Left cardiac atrium (tissue), 4 donors: ENCODE results near the gene GYG1. TPM values are rescaled to one million over a fixed set of nuclear protein-coding genes. Genes with fewer than 3 reads are reported as not detected.
A peak's percentile ranks its signal among the peaks of the same experiment; 100 is the strongest.

Source experiments
- ATAC-seq, 2 donors: fragments of 200-7000 bp; cut with Tn5 transposase; one replicate each; pipeline ENCODE4 v1.9.1; 2020; ENCODE audit warnings: mild to moderate bottlenecking in 2 of 2, moderate library complexity in 2 of 2
- DNase-seq: peaks from one replicate; pipeline ENCODE4 v3.0.0-alpha.2; 2020
- intact Hi-C, 2 donors: fragments of 100-400 bp; cut with DNase I; formaldehyde crosslinking; loops; one replicate each; pipeline versions ENCODE4 v1.14.1 to v1.15.1; 2022 to 2023
- total RNA-seq, 2 donors: library from RNA; stranded (reverse); fragmentation: NEBNext Ultra II Directional; extraction: Animal tissue kit (Norgen Biotek cat#: 25700); gene quantifications; one replicate each; pipeline ENCODE4 v1.2.1, GENCODE V29; 2021
- donor health status: DM: no; HTN: yes; CAD: no.
- donor health status: DM: no; HTN: yes; CAD: no; lungs with severe emphysema.
- donor health status: DM: yes; HTN: yes; CAD: no.
- donor health status: Dilated cardiomyopathy.

GYG1 gene
- total RNA-seq, 2 donors from 2014 or later: 104 to 125 TPM

- no peak for DNase-seq
- intact Hi-C loops: no loop called here
- ATAC-seq: peak; percentile 18 to 57
Measured at GRCh38 chr3:149010504-149010951, 19.2 kb downstream of the GYG1 start.

GRCh38 chr3:149010966-149011365 is 19.6 kb downstream of the GYG1 start:
- DNase-seq: no peak
- no peak for ATAC-seq
- intact Hi-C loops: no loop called here

DNA sequence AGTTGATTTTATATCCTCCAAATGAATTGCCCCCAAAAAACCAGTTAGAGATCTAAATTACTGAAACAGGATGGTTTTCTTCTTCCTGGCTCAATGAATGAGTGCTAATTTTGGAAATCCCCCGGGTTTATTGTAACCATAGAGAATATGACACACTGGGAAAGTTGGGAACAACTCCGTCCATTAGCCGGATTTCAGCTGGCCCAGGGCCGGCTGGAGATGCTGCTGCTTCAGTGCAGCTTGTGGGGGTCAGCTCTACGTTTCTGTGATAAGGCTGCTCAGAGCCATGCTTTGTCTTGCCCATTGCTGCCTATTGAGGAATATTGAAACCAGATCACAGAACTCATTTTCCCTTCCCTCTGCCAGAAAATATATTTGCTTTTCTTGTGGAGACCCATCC is 20.3 kb downstream of the GYG1 start:
- intact Hi-C loops: no loop called here
- ATAC-seq: peak; percentile 32 to 62
- peak; percentile 30 for DNase-seq

GRCh38 chr3:149013726-149014125 is 22.4 kb downstream of the GYG1 start:
- no peak for DNase-seq
- intact Hi-C loops: no loop called here
- ATAC-seq: no peak

DNA sequence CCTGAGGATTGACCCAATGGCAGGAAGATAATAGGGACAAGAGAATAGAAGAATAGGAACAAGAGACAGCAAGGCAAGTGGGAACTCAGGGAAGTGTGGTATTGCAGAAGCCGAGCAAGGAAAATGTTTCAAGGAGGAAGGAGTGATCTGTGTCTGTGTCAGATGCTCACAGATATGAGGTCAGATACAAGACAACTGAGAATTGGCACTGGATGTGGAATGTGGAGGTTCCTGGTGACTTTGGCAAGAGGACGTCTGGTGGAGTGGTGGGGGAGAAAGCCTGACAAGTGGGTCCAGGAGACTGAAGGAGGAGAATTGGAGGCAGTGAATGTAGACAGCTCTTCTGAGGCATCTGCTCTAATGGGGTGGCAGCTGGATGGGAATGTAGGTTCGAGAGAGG is 24.1 kb downstream of the GYG1 start:
- ATAC-seq: no peak
- intact Hi-C loops: no loop called here
- no peak for DNase-seq

- ATAC-seq (no peak), DNase-seq (no peak)
- intact Hi-C loops: no loop called here
Measured at GRCh38 chr3:149016242-149016641, 24.9 kb downstream of the GYG1 start.

DNA sequence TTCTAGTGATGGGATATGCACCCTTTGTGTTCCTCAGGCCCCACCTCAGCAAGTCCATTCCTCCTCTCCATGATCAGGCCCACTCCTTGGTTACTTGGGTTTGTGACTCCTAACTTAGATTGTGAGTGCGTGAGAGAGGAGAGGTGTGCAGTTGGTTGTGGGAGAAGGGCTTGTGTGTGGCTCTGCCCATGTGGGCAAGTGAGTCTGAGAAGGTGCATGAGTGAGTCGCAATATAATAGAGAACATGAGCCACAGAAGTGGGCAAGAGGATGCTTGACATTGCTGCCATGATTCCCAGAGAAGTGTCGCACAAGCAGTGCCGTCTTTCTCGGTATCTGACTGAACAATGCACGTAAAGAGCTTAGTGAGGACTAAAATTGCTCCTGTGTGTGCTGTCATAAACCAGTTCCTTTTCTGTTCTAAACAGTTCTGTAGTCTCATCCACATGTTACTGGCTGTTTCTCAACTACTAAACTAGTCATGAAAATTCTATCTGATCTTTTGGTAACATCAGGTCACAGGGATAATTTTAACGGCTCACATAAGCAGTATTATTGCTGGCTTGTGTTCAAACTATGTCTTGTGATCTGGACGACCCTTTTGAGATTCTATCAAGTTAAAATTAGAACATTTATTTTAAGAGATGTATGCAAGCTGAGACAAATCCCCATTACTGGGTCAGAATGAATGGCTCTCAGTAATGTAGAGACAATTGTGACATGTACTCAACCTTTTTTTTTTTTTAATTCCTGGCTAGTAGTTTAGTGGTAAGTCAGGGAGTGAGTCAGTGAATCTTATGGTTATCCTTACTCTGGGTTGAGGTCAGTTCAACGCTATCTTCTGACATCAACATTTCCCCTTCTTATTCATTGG is 25.6 kb downstream of the GYG1 start:
- peak; percentile 51 to 63 for ATAC-seq
- intact Hi-C loops: no loop called here

GRCh38 chr3:149018247-149018646 is 26.9 kb downstream of the GYG1 start:
- intact Hi-C loops: no loop called here
- DNase-seq (no peak), ATAC-seq (peak in 1 of 2 donors; percentile 12)

More for the DNA sequence above, 25.6 kb downstream of the GYG1 start:
- no peak for DNase-seq

DNA sequence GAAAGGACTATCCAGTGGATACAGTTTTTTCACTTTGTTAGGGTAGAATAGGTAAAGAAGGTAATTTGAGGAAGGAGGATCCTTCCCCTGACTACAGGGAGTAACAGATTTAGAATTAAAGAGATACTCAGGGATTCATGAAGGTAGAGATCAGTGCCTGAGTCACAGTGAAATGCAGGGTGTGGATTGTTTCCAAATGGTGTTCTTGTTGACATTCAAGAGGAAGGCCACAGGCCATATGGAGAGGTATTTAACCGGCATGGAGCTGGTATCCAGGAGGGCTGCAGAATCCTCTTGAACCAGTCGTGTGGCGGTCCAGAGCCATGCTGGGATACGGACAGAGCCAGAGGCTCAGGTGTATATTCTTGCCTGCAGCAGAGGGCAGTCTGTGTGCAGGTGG is 28.2 kb downstream of the GYG1 start:
- no peak for ATAC-seq
- intact Hi-C loops: no loop called here
- DNase-seq: no peak

GRCh38 chr3:149020196-149020838 is 29.0 kb downstream of the GYG1 start:
- ATAC-seq: peak; percentile 42 to 54
- DNase-seq: no peak
- intact Hi-C loops: loop anchor here in 1 of 2 donors (5.0 kb wide), 1 partner anchor 63 kb away; no protein-coding TSS in a partner anchor

GRCh38 chr3:149020839-149021252 is 29.5 kb downstream of the GYG1 start:
- intact Hi-C loops: loop anchor here in 1 of 2 donors (5.0 kb wide), 1 partner anchor 64 kb away; no protein-coding TSS in a partner anchor
- DNase-seq (no peak), ATAC-seq (no peak)

DNA sequence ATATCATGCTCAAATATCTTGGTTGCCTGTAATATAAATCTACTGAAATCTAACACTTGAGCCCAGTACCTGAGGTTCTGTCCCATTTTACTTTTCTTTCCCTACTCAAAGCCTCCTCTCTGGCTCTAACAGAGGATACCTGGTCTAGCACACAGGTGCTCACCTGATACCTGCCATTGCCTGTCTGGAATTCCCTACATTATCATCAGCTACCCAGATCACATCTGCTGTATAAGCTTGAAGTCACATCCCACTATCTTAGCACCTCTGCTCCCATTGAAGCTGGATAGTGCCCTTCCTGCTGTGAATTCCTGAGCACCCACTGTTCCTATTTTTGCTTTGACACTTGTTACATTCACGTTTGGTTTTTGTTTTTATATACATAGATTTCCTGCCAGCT is 30.5 kb downstream of the GYG1 start:
- intact Hi-C loops: loop anchor here in 1 of 2 donors (5.0 kb wide), 1 partner anchor 65 kb away; no protein-coding TSS in a partner anchor
- no peak for ATAC-seq
- no peak for DNase-seq

DNA sequence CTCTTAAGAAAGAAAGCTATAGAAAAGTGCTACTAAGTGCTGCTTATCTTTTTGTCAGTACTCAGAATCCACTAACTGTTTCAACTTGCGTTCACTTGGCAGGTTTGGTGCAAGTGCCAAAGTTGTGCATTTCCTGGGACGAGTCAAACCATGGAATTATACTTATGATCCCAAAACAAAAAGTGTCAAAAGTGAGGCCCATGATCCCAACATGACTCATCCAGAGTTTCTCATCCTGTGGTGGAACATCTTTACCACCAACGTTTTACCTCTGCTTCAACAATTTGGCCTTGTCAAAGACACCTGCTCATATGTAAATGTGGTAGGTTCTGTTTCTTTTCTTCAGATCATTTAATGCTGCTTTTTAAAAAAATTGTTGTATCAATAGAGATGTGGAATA is 32.6 kb downstream of the GYG1 start:
- no peak for ATAC-seq
- intact Hi-C loops: loop anchor here in 1 of 2 donors (5.0 kb wide), 1 partner anchor 67 kb away; no protein-coding TSS in a partner anchor
- DNase-seq: no peak

DNA sequence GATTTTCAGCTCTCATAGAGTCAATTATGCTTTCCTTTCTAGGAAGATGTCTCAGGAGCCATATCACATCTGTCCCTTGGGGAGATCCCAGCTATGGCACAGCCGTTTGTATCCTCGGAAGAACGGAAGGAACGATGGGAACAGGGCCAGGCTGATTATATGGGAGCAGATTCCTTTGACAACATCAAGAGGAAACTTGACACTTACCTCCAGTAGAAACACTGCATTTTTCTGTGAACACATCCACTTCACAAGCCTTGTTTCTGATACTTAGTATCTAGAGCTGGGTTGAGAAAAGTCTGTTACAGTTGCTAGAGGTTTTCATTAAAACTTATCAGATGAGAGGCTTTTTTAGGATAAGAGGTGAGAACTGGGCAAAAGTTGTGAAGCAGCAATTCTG is 35.4 kb downstream of the GYG1 start:
- intact Hi-C loops: no loop called here
- no peak for ATAC-seq

DNA sequence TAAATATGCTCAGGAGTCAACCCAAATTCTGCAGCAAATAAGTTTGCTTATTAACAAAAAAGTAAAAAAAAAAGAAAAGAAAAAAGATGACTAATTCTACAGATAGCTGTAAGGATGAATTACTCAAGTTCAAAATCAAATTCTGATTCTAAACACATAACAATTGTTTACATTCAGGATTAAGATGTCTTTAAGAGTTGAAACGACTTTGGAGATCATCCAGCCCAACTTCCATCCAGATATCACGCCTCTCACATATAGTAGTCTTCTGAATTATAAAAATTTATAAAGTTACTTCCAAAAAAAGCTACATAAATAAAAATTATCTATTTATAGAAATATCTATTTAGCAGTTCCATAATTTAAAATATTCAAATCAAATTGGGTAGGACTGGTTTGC is 39.8 kb downstream of the GYG1 start:
- ATAC-seq: no peak
- intact Hi-C loops: no loop called here
- DNase-seq: no peak

More for the DNA sequence above, 35.4 kb downstream of the GYG1 start:
- DNase-seq: no peak

DNA sequence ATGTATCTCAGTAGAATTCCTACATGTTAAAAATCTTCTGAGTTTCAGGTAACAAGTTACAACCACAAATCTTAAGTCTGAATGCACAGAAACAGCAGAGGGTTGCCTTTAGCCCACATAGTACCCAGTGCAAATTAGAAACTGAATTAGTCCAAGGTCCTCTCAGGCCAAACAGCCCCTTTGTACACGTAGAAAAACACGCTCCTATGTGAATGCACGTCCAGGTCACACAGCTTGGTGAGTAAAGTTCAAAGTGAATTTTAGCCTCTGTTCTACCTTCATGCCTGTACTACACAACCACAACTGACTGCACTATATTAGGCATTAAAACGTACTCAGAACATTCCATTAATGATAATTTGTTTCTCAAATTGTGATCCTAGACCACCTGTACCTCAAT is 46.3 kb downstream of the GYG1 start:
- intact Hi-C loops: no loop called here
- no peak for ATAC-seq
- no peak for DNase-seq

DNA sequence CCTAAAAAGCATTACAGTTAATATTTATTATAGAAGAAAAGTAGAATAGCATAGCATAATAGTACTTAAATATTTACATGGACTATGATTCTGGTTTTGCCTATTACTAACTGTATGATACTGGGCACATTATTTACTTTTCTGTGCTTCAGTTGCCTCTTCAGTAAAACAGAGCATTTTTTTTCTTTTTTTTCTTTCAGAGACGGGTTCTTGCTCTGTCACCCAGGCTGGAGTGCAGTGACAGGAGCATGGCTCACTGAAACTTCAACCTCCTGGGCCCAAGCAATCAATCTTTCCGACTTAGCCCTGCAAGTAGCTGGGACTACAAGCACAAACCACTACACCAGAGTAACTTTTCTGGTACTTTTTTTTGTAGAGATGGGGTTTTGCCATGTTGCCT is 47.0 kb downstream of the GYG1 start:
- ATAC-seq (no peak), DNase-seq (no peak)
- intact Hi-C loops: no loop called here

- no peak for DNase-seq
- intact Hi-C loops: no loop called here
- ATAC-seq: no peak
Measured at GRCh38 chr3:149042789-149043386, 51.5 kb downstream of the GYG1 start.

DNA sequence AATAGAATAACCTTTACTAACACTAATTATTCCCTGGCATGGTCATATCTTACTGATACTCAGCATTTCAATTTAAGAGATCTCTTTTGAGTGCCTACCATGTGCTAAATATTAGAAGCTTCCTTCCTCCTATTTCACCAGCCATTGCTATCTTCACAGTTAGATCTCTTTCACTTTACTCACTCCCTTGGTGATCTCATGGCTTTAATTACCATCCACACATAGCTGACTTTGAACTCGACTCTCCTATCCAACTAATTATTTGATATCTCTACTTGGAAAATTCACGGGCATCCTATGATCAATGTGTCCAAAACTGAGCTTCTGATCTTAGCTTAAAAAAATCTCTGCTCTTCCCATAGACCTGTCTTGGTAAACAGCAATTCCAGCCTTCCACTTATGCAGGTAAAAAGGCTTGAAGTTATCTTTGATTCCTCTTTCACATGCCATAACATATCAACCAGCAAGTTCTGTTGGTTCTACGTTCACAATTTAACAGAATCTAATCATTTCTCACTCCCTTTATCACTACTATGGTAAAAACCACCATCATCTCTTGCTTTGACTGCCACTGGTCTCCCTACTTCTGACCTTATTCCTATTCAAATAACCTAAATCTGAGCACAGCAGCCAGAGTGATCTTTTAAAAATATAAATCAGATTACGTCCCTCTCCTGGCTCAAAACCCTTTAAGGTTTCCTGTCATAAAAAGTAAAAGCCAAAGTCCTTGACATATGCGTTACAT is 53.2 kb downstream of the GYG1 start:
- DNase-seq: no peak
- intact Hi-C loops: no loop called here
- ATAC-seq: no peak
